Thoracic aorta (tissue), 2 donors: Measurements from ENCODE around the gene EFCAB8. TPM values are rescaled to one million over a fixed set of nuclear protein-coding genes. Genes with fewer than 3 reads are reported as not detected.

ENCODE experiments used
- ATAC-seq: fragments of 150-250 bp; one replicate; pipeline ENCODE4 v1.8.0; 2017; ENCODE audit warnings: low read depth; ENCODE audit not compliant: insufficient number of reproducible peaks, low FRiP score
- DNase-seq: peaks from one replicate; pipeline ENCODE4 v3.0.0-alpha.2; 2020; ENCODE audit warnings: low spot score
- H3K27ac ChIP-seq, 2 donors: fragments of 200-600 bp; sonication (generic); 1 replicate in 1 of 2; 2 replicates in 1 of 2; pipeline ENCODE4 v1.5.1; 2016; ENCODE audit warnings: mild to moderate bottlenecking in 2 of 2, moderate library complexity in 2 of 2
- H3K27me3 ChIP-seq: fragments of 200-600 bp; sonication (generic); replicated peaks from 2 replicates; pipeline ENCODE4 v1.6.0; 2016; ENCODE audit warnings: mild to moderate bottlenecking; ENCODE audit not compliant: insufficient read depth
- H3K36me3 ChIP-seq: fragments of 200-600 bp; sonication (generic); one replicate; pipeline ENCODE4 v1.5.1; 2016
- H3K4me1 ChIP-seq, 2 donors: fragments of 200-600 bp; sonication (generic); 1 replicate in 1 of 2; 2 replicates in 1 of 2; pipeline versions ENCODE4 v1.5.1 to v1.6.0; 2016; ENCODE audit warnings: low read depth in 2 of 2, mild to moderate bottlenecking in 1 of 2; ENCODE audit not compliant: control insufficient read depth in 1 of 2
- H3K4me3 ChIP-seq: fragments of 200-600 bp; sonication (generic); 2 replicates; pipeline ENCODE4 v1.5.1; 2016; ENCODE audit warnings: mild to moderate bottlenecking
- H3K9me3 ChIP-seq: fragments of 200-600 bp; sonication (generic); 2 replicates; pipeline ENCODE4 v1.5.1; 2016
- CTCF ChIP-seq: fragments of 200-600 bp; sonication (generic); IDR thresholded peaks from one replicate; pipeline ENCODE4 v1.5.1; 2019; ENCODE audit warnings: antibody characterized with exemption
- total RNA-seq, 2 donors: library from RNA; depleted of rRNA; stranded (reverse); fragments of >200 nt; gene quantifications; one replicate each; pipeline versions ENCODE4 v1.1.0 to v1.2.3, GENCODE V29; 2016

Gene EFCAB8
- total RNA-seq, 2 donors from 2014 or later = 1.5 to 2.9 TPM

GRCh38 chr20:32924781-32925180 lies 66.1 kb downstream of the EFCAB8 start:
- Histone ChIP-seq H3K27me3 (no peaks in the 10 kb centered on the region), H3K27ac (no peak overlapping the region), H3K9me3 (no peaks in the 10 kb centered on the region), H3K4me1 (no peaks in the 10 kb centered on the region), H3K4me3 (no peak overlapping the region), H3K36me3 (no peaks in the 10 kb centered on the region)
- DNase-seq = no peak
- no peak for ATAC-seq
- no peak for TF ChIP-seq CTCF

GRCh38 chr20:32925481-32926196 lies 66.9 kb downstream of the EFCAB8 start:
- Histone ChIP-seq H3K27ac (no peak overlapping the region), H3K27me3 (no peaks in the 10 kb centered on the region), H3K4me3 (no peak overlapping the region), H3K4me1 (no peaks in the 10 kb centered on the region), H3K36me3 (no peaks in the 10 kb centered on the region), H3K9me3 (no peaks in the 10 kb centered on the region)
- no peak for TF ChIP-seq CTCF
- ATAC-seq (no peak), DNase-seq (no peak)

- ATAC-seq (no peak), DNase-seq (no peak)
- Histone ChIP-seq H3K4me3 (no peak overlapping the region), H3K4me1 (no peaks in the 10 kb centered on the region), H3K36me3 (no peaks in the 10 kb centered on the region), H3K27ac (no peak overlapping the region), H3K27me3 (no peaks in the 10 kb centered on the region), H3K9me3 (no peaks in the 10 kb centered on the region)
- TF ChIP-seq CTCF = no peak
Measured at GRCh38 chr20:32929162-32929561, 70.4 kb downstream of the EFCAB8 start.

- Histone ChIP-seq H3K4me1 (no peaks in the 10 kb centered on the region), H3K27ac (no peak overlapping the region), H3K36me3 (no peaks in the 10 kb centered on the region), H3K27me3 (no peaks in the 10 kb centered on the region), H3K4me3 (no peak overlapping the region), H3K9me3 (no peaks in the 10 kb centered on the region)
- no peak for DNase-seq
- ATAC-seq = no peak
- no peak for TF ChIP-seq CTCF
Measured at GRCh38 chr20:32930181-32930580, 71.5 kb downstream of the EFCAB8 start.

- Histone ChIP-seq H3K36me3 (no peaks in the 10 kb centered on the region), H3K4me3 (no peak overlapping the region), H3K27me3 (no peaks in the 10 kb centered on the region), H3K9me3 (no peaks in the 10 kb centered on the region), H3K4me1 (no peaks in the 10 kb centered on the region), H3K27ac (no peak overlapping the region)
- ATAC-seq (no peak), DNase-seq (no peak)
- no peak for TF ChIP-seq CTCF
Measured at GRCh38 chr20:32930701-32931100, 72.0 kb downstream of the EFCAB8 start.
